GM12873 (cell line): ENCODE results near the gene ATP6V0B.

Experiments
- CTCF ChIP-seq: IDR thresholded peaks from 2 replicates; pipeline ENCODE4 v1.5.1; 2012; ENCODE audit warnings: low read depth, mild to moderate bottlenecking, moderate library complexity, low read length, control low read depth; ENCODE audit not compliant: insufficient read depth; ENCODE audit errors: missing control alignments

Gene ATP6V0B

DNA sequence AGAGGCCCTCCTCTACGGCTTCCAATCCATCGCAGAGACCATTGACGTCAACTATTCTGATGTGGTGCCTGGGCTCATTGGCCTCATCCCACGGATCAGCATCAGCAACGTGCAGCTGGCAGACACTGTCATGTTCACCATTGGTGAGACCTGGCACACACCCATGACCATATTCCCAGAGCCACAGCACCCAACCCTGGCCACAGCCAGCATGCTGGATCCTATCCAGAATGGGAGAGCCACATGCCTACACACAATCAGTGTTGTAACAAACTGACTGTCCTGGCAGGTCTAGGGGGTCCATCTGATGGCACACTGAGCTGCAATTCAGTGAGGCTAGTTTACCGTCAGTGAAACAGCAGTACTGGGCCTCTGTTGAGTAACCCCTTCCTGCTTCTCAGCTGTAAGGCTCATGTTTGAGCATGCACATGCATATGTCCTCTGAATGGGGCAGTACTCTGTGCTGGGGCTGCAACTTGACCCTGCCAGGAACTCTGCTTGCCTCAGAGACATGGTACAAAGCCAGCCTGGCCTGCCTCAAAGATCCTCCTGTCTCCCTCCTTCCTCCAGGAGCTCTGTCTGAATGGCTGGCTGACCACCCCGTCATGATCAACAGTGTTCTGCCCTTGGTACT, 17.2 kb upstream of the ATP6V0B start:
- TF ChIP-seq CTCF, result no peak

DNA sequence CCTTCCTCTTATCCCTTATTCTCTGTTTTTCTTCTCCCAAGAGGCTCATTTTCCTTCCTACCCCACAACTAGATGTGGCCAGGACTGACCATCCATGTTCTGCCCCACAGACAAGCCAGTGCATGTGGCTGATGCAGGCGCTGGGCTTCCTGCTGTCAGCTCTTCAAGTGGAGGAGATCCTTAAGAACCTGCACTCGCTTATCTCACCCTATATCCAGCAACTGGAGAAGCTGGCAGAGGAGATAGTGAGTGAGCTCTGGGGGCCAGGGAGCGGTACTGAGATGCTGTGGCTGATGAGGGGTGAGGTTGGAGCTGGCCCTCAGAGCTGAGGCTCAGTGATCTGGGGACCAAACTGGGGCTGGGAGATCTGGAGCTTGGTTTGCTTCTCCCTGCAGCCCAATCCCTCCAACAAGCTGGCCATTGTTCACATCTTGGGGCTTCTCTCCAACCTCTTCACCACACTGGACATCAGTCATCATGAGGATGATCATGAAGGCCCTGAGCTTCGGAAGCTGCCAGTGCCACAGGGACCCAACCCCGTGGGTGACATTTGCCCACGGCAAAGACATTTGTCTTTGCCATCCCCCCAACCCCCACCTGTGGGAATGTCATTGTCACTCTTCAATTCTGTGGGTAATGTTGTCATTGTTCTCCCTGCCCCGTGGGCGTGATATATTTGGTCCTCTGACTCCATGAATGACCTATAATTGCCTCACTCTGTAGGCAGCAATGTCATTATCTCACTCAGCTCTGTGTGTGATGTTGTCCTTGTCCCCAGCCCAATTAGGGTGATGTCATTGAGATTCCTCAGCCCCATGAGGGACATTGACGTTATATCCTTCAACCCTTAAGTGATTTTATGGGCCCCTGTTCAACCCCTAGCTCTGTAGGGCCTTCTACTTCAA, 16.2 kb upstream of the ATP6V0B start:
- TF ChIP-seq CTCF, result no peak

GRCh38 chr1:43960798-43961197, 14.0 kb upstream of the ATP6V0B start:
- no peak for TF ChIP-seq CTCF

GRCh38 chr1:43961692-43962091, 13.1 kb upstream of the ATP6V0B start:
- no peak for TF ChIP-seq CTCF

- TF ChIP-seq CTCF, result no peak
These were observed 12.4 kb upstream of the ATP6V0B start for GRCh38 chr1:43962324-43962723.

- no peak for TF ChIP-seq CTCF
These were observed 11.8 kb upstream of the ATP6V0B start for GRCh38 chr1:43963006-43963405.

- TF ChIP-seq CTCF, result no peak
These were observed 10.9 kb upstream of the ATP6V0B start for GRCh38 chr1:43963890-43964289.
